CD4-positive, alpha-beta T cell treated with Interleukin-15 for 1 hour (primary cell): ENCODE measurements around the gene TSKU.

Experiments used
- DNase-seq: peaks from one replicate; pipeline ENCODE4 v3.0.0-alpha.2; 2020

Gene TSKU, protein sequence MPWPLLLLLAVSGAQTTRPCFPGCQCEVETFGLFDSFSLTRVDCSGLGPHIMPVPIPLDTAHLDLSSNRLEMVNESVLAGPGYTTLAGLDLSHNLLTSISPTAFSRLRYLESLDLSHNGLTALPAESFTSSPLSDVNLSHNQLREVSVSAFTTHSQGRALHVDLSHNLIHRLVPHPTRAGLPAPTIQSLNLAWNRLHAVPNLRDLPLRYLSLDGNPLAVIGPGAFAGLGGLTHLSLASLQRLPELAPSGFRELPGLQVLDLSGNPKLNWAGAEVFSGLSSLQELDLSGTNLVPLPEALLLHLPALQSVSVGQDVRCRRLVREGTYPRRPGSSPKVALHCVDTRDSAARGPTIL

DNA sequence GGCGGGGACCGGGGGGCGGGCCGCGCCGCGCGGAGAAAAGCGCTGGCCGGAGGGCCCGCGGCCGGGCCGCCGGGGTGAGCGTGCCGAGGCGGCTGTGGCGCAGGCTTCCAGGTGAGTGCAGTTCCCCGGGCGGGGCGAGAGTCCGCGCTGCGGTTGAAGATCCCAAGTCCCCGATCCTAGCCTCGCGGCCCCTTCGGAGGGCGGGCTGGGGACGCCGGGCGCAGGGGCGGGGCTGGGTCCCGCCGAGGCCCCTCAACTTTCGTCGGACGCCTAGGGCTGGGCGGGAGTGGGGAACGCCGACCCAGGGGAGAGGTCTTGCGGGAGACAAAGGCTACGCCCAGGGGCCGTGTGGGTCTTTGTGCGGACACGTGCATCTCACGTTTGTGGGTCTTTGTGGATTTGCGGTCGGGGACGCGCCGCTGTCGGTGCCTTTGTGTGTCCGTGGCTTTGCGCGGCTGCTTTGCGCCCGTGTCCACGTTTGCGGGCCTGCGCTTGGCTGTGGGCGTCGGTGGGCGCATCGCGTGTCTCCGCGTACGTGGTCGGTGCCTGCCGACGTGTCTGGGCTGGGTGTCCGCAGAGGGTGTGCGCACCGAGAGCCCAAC lies at the start of gene TSKU:
Gene TSKU (plus strand): TSS at position 63 of the 602 bp plus-strand sequence. CDS start 12,261 bp downstream, outside the sequence.
- DNase-seq = no peak

DNA sequence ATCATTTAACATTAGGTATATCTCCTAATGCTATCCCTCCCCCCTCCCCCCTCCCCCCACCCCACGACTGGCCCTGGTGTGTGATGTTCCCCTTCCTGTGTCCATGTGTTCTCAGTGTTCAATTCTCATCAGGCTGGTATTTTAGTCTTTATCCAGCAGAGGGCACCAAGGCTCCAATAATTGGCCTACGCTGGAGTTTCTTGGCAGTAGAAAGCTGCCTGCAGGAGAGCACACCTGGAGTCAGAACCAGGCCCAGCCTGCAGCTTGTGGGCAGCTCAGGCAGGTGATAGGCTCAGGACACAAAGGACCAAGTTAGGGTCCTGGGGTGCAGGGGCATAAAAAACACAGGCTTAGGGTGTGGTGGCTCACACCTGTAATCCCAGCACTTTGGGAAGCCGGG lies 49.2 kb upstream of the TSKU start:
- peak; percentile 25 for DNase-seq

DNA sequence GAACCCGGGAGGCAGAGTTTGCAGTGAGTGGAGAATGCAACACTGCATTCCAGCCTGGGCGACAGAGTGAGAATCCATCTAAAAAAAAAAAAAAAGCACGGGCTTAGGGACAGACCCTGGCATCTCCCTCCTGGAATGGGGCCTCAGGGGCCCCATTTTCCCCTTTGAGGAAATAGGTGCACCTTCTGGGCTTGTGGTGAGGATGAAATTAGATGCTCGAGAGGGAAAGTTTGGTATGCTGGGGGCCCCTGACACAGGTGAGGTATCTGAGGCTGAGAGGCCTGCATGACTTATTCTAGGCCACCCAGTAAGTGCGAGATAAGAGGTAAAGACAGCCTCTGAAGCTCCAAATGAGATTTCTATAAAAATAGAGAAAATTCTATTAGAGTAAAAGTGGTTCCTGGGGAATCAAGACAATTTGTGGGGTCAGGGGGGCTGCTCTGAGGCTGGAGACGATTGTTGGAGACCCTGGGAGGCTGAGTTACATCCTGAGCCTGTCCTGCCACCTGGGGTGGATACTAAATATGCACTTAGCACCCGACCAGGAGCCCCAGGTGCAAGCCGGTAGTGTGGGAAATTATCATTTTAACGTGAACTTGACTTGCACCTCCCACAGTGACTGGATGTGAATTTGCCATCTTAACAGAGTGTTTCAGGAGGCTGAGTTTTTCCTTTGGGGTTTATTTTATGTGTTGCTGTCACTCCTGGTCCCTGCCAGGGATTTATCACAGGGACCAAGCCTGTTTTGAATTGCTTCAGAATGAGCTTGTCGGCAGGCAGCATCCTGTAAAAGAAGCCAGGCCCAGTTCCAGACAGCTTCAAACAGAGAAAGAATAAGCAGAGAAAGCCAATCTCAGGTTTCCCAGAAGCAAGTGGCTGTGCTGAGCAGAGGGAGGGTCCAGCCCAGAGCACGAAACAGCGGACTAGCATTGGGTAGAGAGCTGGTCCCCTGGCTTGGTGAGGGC lies 48.4 kb upstream of the TSKU start:
- DNase-seq = no peak

- DNase-seq = no peak
These were observed 47.3 kb upstream of the TSKU start for GRCh38 chr11:76735841-76736240.

DNA sequence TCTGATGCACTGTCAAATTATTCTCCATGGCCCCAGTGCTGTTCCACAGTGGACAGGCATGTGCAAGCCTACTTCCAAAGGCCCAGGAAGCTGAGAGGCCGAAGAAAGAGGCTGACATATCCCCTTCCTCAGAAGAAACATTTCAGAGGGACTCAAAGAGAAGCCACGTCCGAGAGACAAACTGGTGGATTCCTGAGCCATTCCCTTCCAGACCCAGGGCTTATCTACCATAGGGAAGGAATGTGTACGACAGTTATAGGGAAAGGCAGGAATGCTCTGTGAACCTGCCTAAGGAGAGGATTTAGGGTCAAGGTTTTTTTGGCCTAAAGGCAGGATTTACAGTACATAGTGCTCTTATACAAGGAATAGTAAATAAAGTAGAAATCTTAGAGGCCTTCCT lies 46.9 kb upstream of the TSKU start:
- DNase-seq = no peak

DNA sequence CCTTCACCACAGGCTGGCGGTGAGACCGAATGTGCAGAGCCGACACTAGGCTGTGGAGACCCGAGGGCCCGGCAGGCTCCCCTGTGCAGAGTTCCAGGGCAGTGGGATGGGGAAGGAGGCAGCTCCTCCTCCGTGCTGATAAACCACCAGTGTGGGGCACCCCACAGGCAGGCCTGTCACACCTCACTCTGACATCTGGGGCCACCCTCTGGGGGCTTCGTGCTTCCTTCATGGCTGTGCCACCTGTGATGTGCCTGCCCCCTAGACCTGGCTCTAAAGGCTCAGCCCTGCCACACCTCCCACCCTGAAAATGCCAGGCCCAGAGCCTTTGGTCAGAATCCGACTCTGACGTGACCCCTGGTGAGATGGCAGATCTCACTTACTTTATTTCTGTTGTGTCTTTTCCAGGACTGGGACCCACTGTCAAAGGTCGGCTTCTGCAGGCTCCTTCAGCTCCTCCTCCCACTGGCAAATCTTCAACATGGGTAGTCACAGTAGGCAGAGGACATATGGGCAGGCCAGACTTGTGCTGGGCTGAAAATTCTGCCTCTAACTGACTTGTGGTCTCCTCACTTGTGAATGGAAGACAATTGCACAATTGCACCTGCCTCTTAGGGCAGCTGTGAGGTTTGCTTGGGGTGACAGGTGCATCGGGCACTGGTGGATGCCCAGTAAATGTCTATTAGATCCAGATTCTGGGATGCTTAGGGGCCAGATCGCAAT lies 46.2 kb upstream of the TSKU start:
- DNase-seq = no peak

DNA sequence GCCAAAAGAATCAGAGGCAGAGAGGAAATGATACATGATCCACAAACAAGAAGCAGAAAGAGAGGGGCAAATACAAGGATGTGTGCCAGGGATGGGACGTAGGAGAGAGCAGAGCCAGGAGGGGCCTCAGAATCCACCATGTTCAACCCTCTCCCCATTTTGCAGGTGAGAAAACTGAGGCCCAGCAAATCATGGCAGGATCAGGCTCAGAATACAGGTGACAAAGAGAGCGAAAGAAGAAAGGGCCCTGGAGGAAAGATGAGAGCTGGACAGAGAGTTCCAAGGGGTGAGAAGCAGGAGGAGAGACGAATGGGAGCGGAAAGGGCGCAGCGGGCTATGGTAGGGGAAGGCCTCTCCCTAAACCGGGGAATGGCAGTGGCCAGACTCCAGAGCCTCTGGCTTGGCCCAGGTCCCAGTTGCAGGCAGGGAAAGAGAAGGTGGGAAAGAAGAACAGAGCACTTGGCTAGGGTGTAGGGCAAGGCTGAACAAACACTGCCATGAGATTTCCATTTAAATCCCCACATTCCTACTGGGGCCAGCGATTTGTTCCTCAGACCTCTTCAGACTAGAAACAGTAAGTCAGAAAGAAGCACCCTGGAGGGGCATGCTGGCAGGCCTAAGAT lies 44.4 kb upstream of the TSKU start:
- DNase-seq = no peak

GRCh38 chr11:76739798-76740197 lies 43.4 kb upstream of the TSKU start:
- no peak for DNase-seq

GRCh38 chr11:76740772-76741171 lies 42.4 kb upstream of the TSKU start:
- no peak for DNase-seq

DNA sequence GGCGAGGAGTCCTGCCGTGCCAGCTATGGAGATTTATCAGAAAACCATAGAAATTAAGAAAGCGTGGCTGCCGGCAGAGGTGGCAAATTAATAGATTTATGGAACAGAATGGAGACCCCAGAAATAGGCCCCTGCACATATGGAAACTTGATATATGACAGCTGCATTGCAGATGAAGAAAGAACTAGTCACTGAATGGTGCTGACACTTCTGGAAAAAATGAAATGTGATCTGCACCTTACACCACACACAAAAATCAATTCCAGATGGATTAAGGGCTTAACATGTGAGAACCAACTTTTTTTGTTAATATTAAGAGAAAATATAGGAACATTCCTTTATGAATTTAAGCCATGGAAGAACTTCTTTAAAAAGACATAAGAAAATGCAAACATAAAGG lies 40.3 kb upstream of the TSKU start:
- no peak for DNase-seq

- DNase-seq = no peak
These were observed 38.7 kb upstream of the TSKU start for GRCh38 chr11:76744186-76745043.

GRCh38 chr11:76745044-76745376 lies 38.1 kb upstream of the TSKU start:
- no peak for DNase-seq

GRCh38 chr11:76745561-76746207 lies 37.5 kb upstream of the TSKU start:
- DNase-seq = no peak

DNA sequence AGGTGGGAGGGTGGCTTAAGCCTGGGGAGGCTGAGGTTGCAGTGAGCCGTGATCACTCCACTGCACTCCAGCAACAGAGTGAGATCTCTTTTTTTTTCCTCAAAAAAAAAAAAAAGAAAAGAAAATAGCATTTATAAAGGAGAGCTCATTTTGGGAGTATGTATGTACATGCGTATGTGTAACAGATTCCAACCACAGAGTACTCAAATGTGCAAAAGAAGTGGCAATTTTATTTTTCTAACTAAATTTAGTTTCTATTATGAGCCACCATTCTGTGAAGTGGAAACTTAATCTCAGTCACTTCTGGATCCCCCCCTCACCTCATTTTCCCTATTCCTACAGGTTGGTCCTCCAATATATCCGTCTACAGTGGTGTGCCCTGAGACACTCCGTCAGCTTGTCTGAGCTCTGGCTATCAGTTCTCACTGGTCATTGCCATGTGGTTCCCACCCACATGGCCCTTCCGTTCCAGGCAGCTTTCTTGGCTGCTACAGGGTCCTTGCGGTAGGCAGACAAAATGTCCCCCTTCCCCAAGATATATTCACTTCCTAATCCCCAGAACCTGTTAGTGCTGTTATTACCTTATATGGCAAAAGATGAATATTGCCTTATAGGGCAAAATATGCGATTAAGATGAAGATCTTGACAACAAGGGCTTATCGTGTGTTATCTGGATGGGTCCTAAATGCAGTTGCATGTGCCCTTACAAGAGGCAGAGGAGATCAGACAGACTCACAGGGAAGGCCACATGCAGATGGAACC lies 35.8 kb upstream of the TSKU start:
- no peak for DNase-seq

- no peak for DNase-seq
These were observed 35.0 kb upstream of the TSKU start for GRCh38 chr11:76747915-76748860.

GRCh38 chr11:76748948-76749347 lies 34.2 kb upstream of the TSKU start:
- no peak for DNase-seq

GRCh38 chr11:76750067-76750466 lies 33.1 kb upstream of the TSKU start:
- no peak for DNase-seq

- no peak for DNase-seq
These were observed 32.4 kb upstream of the TSKU start for GRCh38 chr11:76750746-76751145.
